SK-N-SH (cell line): ENCODE data around the gene ATP2B3. TPM values are rescaled to one million over a fixed set of nuclear protein-coding genes. Genes with fewer than 3 reads are reported as not detected.

Experiments used
- CTCF ChIA-PET: fragments of 300-600, 350-600 bp; formaldehyde crosslinking; extraction: SDS; loops from one replicate; lab custom pipeline; 2021; lab: Yijun Ruan, JAX
- POLR2A ChIA-PET: fragments of 350-600 bp; sonication (Branson Sonifier 250); formaldehyde crosslinking; extraction: SDS; loops from one replicate; lab custom pipeline; 2020; ENCODE audit warnings: antibody characterized with exemption, inconsistent platforms; lab: Yijun Ruan, JAX
- DNase-seq: peaks from one replicate; pipeline ENCODE4 v3.0.0; 2012
- H2AFZ ChIP-seq: fragments of 200-600 bp; sonication (generic); 2 replicates; pipeline ENCODE4 v1.8.1; 2016; ENCODE audit warnings: antibody characterized with exemption, mild to moderate bottlenecking, low read depth
- H3F3A ChIP-seq: fragments of 200-600 bp; sonication (generic); replicated peaks from 2 replicates; pipeline ENCODE3; 2016; ENCODE audit warnings: antibody characterized with exemption, mild to moderate bottlenecking; ENCODE audit not compliant: insufficient read depth
- H3K27ac ChIP-seq, 2 experiments: fragments of 200-500 bp in 1 of 2; fragments of 200-600 bp in 1 of 2; sonication (Bioruptor generic) in 1 of 2; sonication (generic), shearing (Covaris generic) in 1 of 2; 2 replicates each; pipeline versions ENCODE4 v1.5.1 to v1.6.1; 2014 to 2016; ENCODE audit warnings: low read depth in 2 of 2, inconsistent platforms in 1 of 2, low read length in 1 of 2, mild to moderate bottlenecking in 1 of 2, mixed read lengths in 1 of 2
- H3K27me3 ChIP-seq: fragments of 200-600 bp; sonication (generic), shearing (Covaris generic); 2 replicates; pipeline ENCODE4 v1.6.1; 2016; ENCODE audit warnings: mixed run types; ENCODE audit not compliant: insufficient read depth
- H3K36me3 ChIP-seq, 2 experiments: fragments of 200-500 bp in 1 of 2; fragments of 200-600 bp in 1 of 2; sonication (Bioruptor generic) in 1 of 2; sonication (generic) in 1 of 2; replicated peaks in 1 of 2; 2 replicates each; pipeline versions ENCODE3 to v1.5.1; 2014 to 2016; ENCODE audit warnings: low read length in 1 of 2, mild to moderate bottlenecking in 1 of 2; ENCODE audit not compliant: insufficient read depth in 2 of 2, control insufficient read depth in 1 of 2
- H3K4me1 ChIP-seq, 2 experiments: fragments of 200-500 bp in 1 of 2; fragments of 200-600 bp in 1 of 2; sonication (Bioruptor generic) in 1 of 2; sonication (generic), shearing (Covaris generic) in 1 of 2; 2 replicates each; pipeline versions ENCODE4 v1.5.1 to v1.6.1; 2014 to 2016; ENCODE audit warnings: low read depth in 1 of 2, low read length in 1 of 2, mixed run types in 1 of 2; ENCODE audit not compliant: insufficient read depth in 2 of 2, control insufficient read depth in 1 of 2
- H3K4me2 ChIP-seq: fragments of 200-600 bp; sonication (generic), shearing (Covaris generic); 2 replicates; pipeline ENCODE4 v1.6.1; 2017; ENCODE audit warnings: mixed run types
- H3K4me3 ChIP-seq, 2 experiments: fragments of 200-500 bp in 1 of 2; fragments of 200-600 bp in 1 of 2; sonication (Bioruptor generic) in 1 of 2; sonication (generic), shearing (Covaris generic) in 1 of 2; 2 replicates each; pipeline versions ENCODE4 v1.5.1 to v1.8.1; 2014 to 2016; ENCODE audit warnings: low read depth in 2 of 2, inconsistent platforms in 1 of 2, low read length in 1 of 2, mild to moderate bottlenecking in 1 of 2, mixed read lengths in 1 of 2, moderate library complexity in 1 of 2
- H3K79me2 ChIP-seq: fragments of 200-600 bp; sonication (generic); 2 replicates; pipeline ENCODE4 v1.8.1; 2017; ENCODE audit warnings: mild to moderate bottlenecking; ENCODE audit not compliant: insufficient read depth
- H3K9ac ChIP-seq: fragments of 200-600 bp; sonication (generic); 2 replicates; pipeline ENCODE4 v1.6.1; 2017; ENCODE audit warnings: mixed run types
- H3K9me2 ChIP-seq: fragments of 200-600 bp; sonication (generic); 2 replicates; pipeline ENCODE4 v1.6.1; 2017; ENCODE audit warnings: mixed run types
- H3K9me3 ChIP-seq: fragments of 200-600 bp; sonication (generic); 2 replicates; pipeline ENCODE4 v1.6.1; 2017; ENCODE audit warnings: mixed run types, mild to moderate bottlenecking, moderate library complexity
- H4K20me1 ChIP-seq: fragments of 200-600 bp; sonication (generic); 2 replicates; pipeline ENCODE4 v1.6.1; 2017; ENCODE audit warnings: mild to moderate bottlenecking, mixed run types; ENCODE audit not compliant: insufficient read depth
- CHD2 ChIP-seq: fragments of 150-350 bp; IDR thresholded peaks from 2 replicates; pipeline ENCODE4 v1.6.1; 2018; ENCODE audit warnings: low read length; ENCODE audit not compliant: partially characterized antibody
- EP300 ChIP-seq, 2 experiments: IDR thresholded peaks; 2 replicates each; pipeline versions ENCODE4 v1.4.0 to v1.6.1; 2012; ENCODE audit warnings: borderline replicate concordance in 1 of 2, low read depth in 1 of 2, low read length in 1 of 2
- EZH2phosphoT487 ChIP-seq: fragments of 200-600 bp; sonication (generic); IDR thresholded peaks from 2 replicates; pipeline ENCODE4 v1.6.1; 2017; ENCODE audit warnings: low read depth, mixed run types, mild to moderate bottlenecking, antibody characterized with exemption, moderate library complexity, borderline replicate concordance
- FOXM1 ChIP-seq: IDR thresholded peaks from 2 replicates; pipeline ENCODE4 v1.4.0; 2012; ENCODE audit warnings: low read depth, mild to moderate bottlenecking
- GATA2 ChIP-seq: sonication (generic); formaldehyde crosslinking; IDR thresholded peaks from 2 replicates; pipeline ENCODE4 v1.5.0; 2020; ENCODE audit warnings: mild to moderate bottlenecking, missing genetic modification reagents
- MXI1 ChIP-seq: IDR thresholded peaks from 2 replicates; pipeline ENCODE4 v1.6.1; 2012; ENCODE audit warnings: mild to moderate bottlenecking, low read depth, low read length, improper control_type of control experiment
- NRF1 ChIP-seq: IDR thresholded peaks from 2 replicates; pipeline ENCODE4 v1.6.1; 2012; ENCODE audit warnings: low read depth, mild to moderate bottlenecking, low read length
- POLR2AphosphoS5 ChIP-seq: IDR thresholded peaks from 2 replicates; pipeline ENCODE4 v1.6.1; 2012; ENCODE audit warnings: low read depth, low read length
- RXRA ChIP-seq: IDR thresholded peaks from 2 replicates; pipeline ENCODE4 v1.4.0; 2012; ENCODE audit warnings: low read depth, mild to moderate bottlenecking, borderline replicate concordance
- SMC3 ChIP-seq: IDR thresholded peaks from 2 replicates; pipeline ENCODE4 v1.6.1; 2012; ENCODE audit warnings: low read depth, low read length, improper control_type of control experiment
- YY1 ChIP-seq: IDR thresholded peaks from 2 replicates; pipeline ENCODE4 v1.4.0; 2012; ENCODE audit warnings: low read depth, mild to moderate bottlenecking
- WGBS: methylation state at CpG from one replicate; pipeline ENCODE4 v1.1.6; 2017; ENCODE audit warnings: low lambda C conversion rate; 5-methylcytosine and 5-hydroxymethylcytosine counted together
- polyA plus RNA-seq, 3 experiments: library from polyadenylated mRNA; depleted of rRNA; stranded (reverse); fragments of >200 nt; gene quantifications; 2 replicates each; pipeline ENCODE4 v1.2.3, GENCODE V29; 2012
- TF ChIP-seq, protein P1 (sequence below): IDR thresholded peaks from 2 replicates; pipeline ENCODE4 v1.6.1; 2012; ENCODE audit warnings: mild to moderate bottlenecking, low read depth, low read length, moderate library complexity
- TF ChIP-seq, protein P2 (sequence below): IDR thresholded peaks from 2 replicates; pipeline ENCODE4 v1.4.0; 2012; ENCODE audit warnings: low read depth, borderline replicate concordance
- TF ChIP-seq, protein P3 (sequence below): fragments of 150-350 bp; IDR thresholded peaks from 2 replicates; pipeline ENCODE4 v1.6.1; 2016; ENCODE audit warnings: mild to moderate bottlenecking, low read depth, low read length
- TF ChIP-seq, protein P4 (sequence below): IDR thresholded peaks from 2 replicates; pipeline ENCODE4; 2012

Gene ATP2B3
- polyA plus RNA-seq, 1 of the 3 experiments (the other 2 are of a cell fraction) = 0.16 TPM

DNA sequence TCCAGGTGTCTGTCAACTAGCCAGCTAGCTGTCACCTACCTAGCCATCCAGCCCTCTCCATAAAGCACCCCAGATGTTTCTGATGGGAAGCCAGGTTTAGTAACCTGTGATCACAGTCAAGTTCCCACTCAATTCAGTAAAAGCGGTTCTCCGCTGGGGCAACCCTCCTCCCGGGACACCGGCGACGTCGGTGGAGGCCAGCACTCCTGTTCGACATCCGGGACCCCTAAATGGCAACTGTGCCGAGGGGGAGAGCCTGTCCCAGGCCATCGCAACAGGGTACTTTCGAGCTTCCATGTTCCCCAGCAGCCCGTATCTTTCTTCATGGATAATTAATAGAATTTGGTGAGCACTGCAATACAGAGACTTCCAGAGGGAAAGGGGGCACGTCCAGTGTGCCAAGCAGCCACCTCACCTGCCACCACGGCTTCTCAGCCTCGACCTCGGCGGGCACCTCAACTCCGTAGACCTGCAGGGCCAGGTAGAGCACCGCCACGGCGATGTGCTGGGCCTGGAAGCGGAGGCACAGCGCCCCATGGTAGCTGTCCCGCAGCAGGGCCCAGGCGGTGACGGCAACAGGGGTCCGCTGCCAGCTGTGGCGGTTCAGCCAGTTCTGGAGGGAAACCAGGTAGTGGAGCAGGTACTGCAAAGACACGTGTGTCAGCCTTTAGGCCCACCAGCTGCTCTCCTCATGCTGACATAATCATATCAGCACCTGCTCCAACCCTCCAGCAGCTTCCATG is 74.8 kb downstream of the ATP2B3 start:
- Histone ChIP-seq H3K36me3 (peaks cover 0 to 8% of the 10 kb centered on the region in 2 experiments), H3K9ac (no peak overlapping the region), H3K27me3 (peaks cover 34% of the 10 kb centered on the region), H3K27ac (peak overlapping the region in 1 of 2 experiments; percentile 1; a peak in 1 of 4 replicates), H3K4me2 (no peak overlapping the region), H3F3A (no peaks in the 10 kb centered on the region), H4K20me1 (peaks cover 15% of the 10 kb centered on the region; the same call in 1 of the 2 replicates), H3K4me1 (peaks cover 0 to 23% of the 10 kb centered on the region in 2 experiments; a peak in 1 of 4 replicates), H3K9me3 (no peaks in the 10 kb centered on the region), H3K9me2 (no peaks in the 10 kb centered on the region), H3K4me3 (no peak overlapping the region), H3K79me2 (peaks cover 17% of the 10 kb centered on the region; the same call in 1 of the 2 replicates), H2AFZ (no peak overlapping the region)
- WGBS = 63% methylated on average over 18 of the region's 30 CpGs
- no peak for DNase-seq
- POLR2A ChIA-PET = interaction anchor here (1.0 kb wide), 1 partner anchor 38 kb away, joined by 3 read pairs; no protein-coding TSS in a partner anchor
- TF ChIP-seq GATA2 = no peak
- TF ChIP-seq YY1 = no peak
- TF ChIP-seq EZH2phosphoT487 = no peak
- no peak for TF ChIP-seq EP300 (IDR thresholded peaks at IDR 0.05; ENCODE audit: borderline replicate concordance in 1 of 2, low read depth in 1 of 2, low read length in 1 of 2)
- no peak for TF ChIP-seq NRF1
- TF ChIP-seq SMC3 = no peak
- TF ChIP-seq, protein P1, sequence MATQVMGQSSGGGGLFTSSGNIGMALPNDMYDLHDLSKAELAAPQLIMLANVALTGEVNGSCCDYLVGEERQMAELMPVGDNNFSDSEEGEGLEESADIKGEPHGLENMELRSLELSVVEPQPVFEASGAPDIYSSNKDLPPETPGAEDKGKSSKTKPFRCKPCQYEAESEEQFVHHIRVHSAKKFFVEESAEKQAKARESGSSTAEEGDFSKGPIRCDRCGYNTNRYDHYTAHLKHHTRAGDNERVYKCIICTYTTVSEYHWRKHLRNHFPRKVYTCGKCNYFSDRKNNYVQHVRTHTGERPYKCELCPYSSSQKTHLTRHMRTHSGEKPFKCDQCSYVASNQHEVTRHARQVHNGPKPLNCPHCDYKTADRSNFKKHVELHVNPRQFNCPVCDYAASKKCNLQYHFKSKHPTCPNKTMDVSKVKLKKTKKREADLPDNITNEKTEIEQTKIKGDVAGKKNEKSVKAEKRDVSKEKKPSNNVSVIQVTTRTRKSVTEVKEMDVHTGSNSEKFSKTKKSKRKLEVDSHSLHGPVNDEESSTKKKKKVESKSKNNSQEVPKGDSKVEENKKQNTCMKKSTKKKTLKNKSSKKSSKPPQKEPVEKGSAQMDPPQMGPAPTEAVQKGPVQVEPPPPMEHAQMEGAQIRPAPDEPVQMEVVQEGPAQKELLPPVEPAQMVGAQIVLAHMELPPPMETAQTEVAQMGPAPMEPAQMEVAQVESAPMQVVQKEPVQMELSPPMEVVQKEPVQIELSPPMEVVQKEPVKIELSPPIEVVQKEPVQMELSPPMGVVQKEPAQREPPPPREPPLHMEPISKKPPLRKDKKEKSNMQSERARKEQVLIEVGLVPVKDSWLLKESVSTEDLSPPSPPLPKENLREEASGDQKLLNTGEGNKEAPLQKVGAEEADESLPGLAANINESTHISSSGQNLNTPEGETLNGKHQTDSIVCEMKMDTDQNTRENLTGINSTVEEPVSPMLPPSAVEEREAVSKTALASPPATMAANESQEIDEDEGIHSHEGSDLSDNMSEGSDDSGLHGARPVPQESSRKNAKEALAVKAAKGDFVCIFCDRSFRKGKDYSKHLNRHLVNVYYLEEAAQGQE = no peak
- TF ChIP-seq POLR2AphosphoS5 = no peak
- TF ChIP-seq, protein P2, sequence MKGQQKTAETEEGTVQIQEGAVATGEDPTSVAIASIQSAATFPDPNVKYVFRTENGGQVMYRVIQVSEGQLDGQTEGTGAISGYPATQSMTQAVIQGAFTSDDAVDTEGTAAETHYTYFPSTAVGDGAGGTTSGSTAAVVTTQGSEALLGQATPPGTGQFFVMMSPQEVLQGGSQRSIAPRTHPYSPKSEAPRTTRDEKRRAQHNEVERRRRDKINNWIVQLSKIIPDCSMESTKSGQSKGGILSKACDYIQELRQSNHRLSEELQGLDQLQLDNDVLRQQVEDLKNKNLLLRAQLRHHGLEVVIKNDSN = no peak
- TF ChIP-seq, protein P3, sequence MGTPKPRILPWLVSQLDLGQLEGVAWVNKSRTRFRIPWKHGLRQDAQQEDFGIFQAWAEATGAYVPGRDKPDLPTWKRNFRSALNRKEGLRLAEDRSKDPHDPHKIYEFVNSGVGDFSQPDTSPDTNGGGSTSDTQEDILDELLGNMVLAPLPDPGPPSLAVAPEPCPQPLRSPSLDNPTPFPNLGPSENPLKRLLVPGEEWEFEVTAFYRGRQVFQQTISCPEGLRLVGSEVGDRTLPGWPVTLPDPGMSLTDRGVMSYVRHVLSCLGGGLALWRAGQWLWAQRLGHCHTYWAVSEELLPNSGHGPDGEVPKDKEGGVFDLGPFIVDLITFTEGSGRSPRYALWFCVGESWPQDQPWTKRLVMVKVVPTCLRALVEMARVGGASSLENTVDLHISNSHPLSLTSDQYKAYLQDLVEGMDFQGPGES = no peak
- TF ChIP-seq MXI1 = no peak
- TF ChIP-seq CHD2 = no peak
- no peak for TF ChIP-seq RXRA
- TF ChIP-seq, protein P4, sequence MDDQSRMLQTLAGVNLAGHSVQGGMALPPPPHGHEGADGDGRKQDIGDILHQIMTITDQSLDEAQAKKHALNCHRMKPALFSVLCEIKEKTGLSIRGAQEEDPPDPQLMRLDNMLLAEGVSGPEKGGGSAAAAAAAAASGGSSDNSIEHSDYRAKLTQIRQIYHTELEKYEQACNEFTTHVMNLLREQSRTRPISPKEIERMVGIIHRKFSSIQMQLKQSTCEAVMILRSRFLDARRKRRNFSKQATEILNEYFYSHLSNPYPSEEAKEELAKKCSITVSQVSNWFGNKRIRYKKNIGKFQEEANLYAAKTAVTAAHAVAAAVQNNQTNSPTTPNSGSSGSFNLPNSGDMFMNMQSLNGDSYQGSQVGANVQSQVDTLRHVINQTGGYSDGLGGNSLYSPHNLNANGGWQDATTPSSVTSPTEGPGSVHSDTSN = no peak
- TF ChIP-seq FOXM1 = no peak
- CTCF ChIA-PET = interaction anchor here (1.0 to 2.4 kb wide), 7 partner anchors 15 to 121 kb away, joined by 3 to 8 read pairs (median 4); partner anchors contain the start of gene HAUS7
